Activated effector memory CD4-positive, alpha-beta T cell treated with Interleukin-2 at 50 U/mL for 16 hours (primary cell): ENCODE measurements around the gene ROBO1.
"Not testable (repeated sequence)": the region's sequence is repeated elsewhere in the genome, so short reads cannot be mapped to it uniquely, and the experiment has no call there.

Experiments
- DNase-seq: peaks from one replicate; pipeline ENCODE4 v3.0.0-alpha.2; 2020

Gene ROBO1

DNA sequence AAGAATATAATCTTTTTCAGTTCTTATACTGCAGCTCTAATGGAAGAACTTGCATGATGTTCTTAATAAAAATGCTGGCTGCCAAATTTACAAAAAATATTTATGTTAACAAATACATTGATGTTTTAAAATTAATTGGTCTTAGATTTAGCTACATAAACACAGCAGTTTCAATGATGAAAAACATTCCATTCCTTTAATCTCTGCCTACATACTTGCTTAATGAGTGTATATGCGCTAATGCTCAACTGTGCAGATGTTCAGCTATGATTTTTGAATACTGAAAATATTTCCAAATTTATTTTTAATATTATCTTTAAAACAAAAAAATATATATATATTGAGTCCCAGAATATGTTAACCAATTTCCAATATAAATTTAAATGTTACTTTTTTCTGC is 867.4 kb downstream of the ROBO1 start:
- no peak for DNase-seq

DNA sequence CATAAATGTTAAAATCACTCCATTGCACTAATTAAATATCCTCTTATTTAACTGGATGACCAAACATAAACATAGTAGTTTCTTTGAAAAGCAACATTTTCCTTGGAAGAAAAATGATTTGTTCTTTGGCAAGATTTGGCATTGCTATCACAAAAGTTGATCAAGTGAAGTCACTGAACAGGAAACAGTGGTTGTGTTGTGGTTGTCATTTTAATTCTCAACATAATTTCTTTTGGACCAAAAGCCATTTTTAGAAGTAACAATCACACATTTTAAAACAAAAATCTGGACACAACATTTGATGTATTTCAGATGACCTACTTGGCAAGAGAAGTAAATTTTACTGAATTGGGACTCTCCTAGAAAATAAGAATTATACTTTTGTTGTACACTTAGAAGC is 872.3 kb downstream of the ROBO1 start:
- DNase-seq = no peak

DNA sequence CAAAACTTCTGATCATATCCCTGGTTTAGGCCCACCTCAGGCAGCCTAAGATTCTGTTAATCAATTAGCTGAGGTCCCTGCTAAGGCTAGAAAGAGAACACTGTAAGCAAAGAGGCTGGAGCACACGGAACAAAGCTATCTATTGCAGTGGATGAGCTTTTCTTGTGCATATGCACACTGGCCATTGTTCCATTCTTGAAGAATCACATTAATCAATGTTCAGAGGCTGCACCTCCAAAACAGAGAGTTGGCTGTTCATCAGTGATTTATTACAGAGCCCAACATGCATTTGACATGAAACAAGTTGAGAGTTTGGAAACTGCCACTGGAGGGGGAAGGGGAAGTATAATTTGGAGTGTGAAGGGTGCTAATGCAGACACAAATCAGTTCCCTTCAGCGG is 873.0 kb downstream of the ROBO1 start:
- no peak for DNase-seq

DNA sequence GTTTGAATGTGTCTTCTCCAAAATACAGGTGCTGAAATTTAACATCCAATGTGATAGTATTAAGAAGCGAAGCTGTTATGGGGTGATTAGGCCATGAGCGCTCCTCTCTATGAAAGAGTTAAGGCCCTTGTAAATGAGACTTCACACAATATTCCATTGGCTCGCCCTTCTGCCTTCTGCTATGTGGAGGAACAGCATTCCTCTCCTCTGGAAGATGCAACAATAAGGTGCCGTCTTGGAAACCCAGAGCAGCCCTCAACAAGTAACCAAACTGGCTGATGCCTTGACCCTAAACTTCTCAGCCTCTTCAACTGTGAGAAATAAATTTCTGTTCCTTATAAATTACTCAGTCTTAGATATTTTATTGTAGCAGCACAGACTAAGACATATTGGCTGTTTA is 874.6 kb downstream of the ROBO1 start:
- no peak for DNase-seq

DNA sequence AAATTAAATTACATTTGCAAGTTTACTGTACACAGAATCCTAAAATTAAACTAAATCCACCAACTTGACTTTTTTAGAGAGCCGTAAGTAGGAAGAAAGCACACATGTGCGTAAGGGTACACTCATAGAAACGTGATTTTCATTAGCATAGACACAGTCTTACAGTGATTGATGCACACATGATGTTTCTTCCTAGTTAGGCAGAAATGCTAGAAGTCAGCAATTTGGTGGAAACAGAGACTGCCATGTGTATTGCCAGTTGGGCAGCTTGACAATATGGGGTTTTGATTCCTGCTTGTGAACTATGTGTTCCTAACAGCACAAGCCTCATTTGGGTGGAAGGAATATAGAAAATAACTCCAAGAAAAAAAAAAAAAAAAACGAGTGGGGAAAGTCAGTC is 878.5 kb downstream of the ROBO1 start:
- no peak for DNase-seq

DNA sequence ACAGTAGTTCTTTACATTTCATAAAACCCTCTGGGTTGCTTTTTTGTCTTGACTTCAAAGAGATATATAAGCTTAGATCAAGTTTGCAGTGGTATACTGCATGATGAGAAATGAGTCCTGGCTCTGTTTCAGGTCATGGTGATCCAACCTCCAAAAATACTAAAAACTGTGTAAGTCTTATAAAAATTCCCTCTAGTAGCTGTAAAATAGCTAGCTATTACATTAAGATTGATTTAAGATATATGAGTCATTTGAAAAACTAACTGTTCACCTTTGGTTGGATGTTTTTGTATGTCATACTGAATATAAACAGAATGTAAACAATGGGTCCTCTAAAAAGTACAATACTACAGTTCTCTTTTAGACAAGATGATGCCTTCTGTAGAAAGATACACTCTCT is 879.2 kb downstream of the ROBO1 start:
- DNase-seq = no peak

DNA sequence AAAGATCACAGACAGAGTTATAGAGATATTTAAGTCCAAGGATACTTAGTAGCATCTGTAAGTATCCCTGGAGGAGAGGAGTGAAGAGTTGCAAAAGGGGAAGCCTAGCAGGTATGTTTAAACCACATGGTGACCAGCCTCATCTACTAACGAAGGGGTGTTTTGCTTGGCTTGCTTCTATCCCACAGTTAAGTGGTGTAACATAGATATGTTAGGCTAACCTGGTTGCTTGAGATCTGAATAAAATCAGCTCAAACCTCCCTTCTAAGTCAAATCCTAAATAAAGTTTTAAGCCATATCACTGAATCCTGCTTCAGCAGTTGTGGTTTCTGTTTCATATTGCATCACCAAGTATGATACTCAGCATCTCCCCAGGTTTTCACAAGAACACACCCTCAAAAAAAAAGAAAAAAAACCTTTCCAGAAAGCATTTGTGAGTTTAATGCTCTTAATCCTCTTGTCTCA is 880.2 kb downstream of the ROBO1 start:
- DNase-seq = no peak

DNA sequence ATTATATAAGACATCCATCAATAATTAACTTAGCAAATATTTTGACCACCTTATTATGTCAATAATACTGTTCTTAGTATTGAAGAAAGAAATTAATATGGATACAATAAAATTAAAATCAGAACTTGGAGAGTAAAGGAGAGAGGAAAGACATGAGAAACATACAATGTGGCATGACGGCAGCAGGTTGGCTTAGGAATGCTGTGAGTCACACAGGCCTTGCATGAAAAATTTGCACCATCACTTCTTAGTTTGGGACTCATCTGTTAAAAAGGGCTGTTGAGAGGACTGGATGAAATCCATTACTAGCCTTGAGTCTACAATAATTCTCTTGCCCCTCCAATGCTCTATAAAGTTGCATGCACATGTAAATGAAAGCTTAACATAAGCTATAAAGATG is 880.8 kb downstream of the ROBO1 start:
- DNase-seq = no peak

DNA sequence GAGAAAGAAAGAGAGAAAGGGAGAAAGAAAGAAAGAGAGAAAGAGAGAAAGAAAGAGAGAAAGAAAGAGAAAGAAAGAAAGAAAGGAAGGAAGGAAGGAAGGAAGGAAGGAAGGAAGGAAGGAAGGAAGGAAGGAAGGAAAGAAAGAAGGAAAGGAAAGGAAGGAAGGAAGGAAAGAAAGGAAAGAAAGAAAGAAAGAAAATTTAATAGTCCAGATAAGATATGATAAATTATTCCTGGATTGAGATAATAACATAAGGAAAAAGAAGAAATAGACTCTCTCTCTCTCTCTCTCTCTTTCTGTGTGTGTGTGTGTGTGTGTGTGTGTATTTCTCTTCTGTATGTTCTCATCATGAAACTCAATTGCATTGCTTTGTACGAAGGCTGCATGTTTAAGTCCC is 883.2 kb downstream of the ROBO1 start:
- DNase-seq = not testable (repeated sequence)

DNA sequence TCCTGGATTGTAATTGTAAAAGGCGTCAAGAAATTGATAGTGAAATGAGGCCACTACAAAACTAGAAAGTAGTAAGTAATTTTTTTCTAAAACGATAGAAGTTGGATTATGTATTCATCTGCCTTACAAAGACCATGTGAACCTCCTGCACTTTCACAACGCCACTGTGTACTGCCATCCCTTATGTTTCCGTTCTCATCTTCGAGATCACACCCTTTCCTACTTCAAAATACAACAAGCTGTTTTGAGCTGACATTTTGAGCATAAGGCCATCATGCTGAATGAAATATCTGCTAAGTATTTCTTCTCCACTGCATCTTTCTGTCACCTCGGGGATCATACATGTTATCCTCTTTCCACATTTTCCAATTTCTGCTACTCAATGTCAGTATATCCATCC is 885.5 kb downstream of the ROBO1 start:
- DNase-seq = no peak

DNA sequence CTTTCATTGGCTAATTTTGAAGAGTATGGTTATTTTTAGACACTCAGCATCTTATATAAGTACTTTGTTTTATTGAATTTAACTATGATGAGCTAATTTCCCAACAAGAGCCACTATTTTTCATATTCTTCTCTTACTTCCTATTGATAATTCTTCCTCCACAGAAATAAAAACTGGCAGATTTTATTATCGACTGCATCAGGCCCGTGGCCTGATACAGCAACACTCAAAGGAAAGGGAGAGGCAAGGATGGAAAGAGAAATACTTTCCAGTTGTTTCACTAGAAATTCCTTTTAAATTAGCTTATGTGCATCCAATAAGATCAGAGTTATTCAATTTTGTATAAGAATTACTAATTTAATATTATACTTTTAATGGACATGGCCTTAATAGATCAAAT is 886.3 kb downstream of the ROBO1 start:
- DNase-seq = no peak

DNA sequence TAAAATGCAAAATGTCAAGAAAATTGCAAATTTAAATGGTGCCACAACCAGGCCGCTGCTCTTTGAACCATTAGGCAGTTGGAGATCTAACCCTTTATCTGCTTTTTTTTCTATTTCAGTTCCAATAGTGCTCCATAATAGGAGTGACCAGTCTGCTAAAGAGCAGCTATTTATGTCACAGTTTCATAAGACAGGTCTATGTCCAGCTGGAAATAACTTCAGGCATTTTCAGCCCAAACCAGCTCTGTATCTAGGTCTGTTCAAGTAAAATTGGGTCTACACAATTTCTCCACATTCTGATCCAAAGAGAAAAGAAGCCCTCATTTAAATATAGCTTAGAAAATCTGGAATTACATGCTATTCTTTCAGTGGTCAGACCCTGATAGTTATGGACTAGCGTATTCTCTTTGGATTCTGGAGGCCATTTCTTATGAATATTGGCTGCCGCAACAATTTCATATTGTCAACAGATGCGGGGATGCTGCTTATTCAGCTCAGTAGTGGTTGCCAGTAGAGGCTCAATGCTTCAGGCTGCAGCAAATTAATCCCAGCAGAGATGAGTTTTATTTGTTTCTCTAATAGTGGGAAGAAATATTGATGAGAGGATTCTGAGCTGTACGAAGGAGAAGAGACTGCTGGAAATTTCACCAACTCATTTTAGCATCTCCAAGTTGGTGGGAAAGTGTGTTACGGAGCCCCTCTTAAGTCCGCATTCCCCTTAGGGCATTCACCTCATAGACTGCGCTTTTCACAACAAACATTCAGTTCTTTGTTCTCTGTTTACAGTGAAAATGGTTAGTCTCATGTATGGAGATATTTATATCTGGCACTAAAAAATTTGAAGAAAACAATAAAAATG is 887.0 kb downstream of the ROBO1 start:
- DNase-seq = no peak

DNA sequence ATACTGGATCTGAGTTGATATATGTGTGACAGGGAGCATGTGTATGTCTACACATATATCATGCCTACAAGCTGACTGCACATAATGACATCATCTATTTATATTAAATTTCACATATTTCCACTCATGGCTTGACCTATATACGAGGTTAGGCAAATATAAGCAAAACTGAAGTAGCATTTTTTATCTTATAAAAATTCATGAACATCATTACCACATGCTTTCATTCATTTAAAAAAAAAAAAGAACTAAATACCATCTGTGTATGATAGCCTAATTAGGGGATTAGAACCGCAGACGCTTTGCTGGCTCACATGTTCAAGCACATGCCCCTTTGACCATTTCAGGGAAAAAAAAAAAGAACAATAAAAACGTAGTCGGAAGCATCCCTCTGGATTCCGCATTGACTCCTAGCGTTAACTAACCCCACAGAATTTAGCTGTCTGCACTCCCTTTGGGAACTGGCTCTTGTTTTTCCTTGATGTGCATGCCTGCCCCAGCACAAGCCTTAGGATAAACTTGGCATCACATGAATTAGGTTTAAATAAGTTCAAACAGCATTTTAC is 888.4 kb downstream of the ROBO1 start:
- DNase-seq = no peak

DNA sequence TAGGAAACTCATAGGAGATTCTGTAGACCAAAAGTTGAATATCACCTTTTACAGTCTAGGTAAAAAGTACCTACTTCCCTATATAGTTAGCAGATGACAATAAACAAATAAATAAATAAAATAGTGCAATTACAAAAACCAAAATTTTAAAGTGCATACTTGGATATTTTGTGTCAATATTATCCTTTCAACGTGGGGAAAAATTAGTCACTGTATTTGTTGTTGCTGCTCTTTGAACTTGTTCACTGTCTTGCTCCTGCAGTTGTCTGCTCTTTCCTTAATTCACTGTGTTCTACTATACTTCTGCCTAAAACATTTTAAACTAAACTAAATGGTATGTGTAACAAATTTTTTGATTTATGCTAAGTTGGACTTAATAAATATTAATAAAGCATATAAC is 889.0 kb downstream of the ROBO1 start:
- DNase-seq = no peak

DNA sequence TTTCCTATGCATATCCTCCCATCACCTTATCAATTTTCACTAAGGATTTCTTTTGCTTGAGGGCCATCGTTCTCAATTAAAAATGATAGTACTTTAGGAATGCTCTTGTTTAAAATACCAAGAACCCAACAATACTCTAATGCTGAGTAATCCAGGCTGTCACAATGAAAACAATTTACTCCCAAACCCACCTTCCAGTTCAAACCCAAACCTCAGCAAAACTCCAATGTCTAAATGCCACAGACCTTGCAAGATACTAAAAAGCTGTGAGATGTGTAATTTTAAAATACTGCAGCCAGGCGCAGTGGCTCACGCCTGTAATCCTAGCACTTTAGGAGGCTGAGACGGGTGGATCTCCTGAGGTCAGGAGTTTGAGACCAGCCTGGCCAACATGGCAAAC is 889.8 kb downstream of the ROBO1 start:
- no peak for DNase-seq

DNA sequence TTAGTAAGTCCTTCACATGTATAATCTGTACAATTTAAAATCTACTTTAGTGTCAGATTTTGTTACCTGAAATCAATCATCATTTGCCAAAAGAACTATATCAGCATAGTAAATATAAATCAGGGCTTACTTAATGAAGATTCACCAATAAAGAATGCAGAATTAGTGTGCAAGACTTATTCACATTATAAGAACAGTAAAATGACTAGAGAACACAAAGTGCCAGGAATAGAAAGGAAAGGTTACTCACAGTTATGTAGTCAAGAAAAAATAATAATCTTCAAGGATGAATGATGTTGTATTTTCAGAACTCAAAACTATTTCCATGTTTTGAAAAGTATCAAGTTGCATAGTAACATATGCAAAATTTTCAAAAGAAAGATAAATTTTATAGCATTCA is 891.9 kb downstream of the ROBO1 start:
- no peak for DNase-seq

DNA sequence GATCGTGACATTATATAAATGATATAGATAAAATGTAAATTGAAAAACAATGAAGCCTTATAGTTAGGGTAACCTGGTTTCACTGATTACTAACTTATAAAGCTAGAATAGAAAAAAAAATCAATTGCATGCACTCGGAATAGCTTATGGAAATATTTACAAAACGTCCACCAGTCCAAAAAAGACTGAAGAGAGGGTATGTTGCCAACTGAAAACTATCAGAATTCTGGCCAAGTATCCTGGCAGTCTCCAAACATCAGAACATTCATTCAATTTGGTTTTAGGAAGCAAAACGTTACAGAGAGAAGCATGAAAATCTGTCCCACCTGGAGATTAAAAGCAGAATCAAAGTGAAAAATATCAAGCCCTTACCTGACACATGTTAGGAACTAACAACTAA is 892.4 kb downstream of the ROBO1 start:
- no peak for DNase-seq

DNA sequence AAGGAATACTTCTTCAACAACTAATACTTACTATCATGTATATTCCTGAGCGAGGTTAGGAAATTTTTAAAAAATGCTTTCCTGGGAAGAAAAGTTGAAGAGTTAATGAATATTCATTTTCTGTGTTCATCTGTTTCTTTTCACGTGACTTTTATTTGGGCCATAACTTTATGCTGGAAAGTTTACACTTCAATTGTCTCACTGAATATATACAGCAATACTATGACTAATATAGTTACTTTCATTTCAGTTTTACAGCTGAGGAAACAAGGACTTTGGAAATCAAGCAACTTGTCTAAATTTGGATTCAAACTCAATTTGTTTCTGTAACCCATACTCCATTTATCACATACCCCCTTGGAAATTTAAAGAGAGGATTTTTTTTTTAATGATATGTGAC is 894.2 kb downstream of the ROBO1 start:
- DNase-seq = no peak

DNA sequence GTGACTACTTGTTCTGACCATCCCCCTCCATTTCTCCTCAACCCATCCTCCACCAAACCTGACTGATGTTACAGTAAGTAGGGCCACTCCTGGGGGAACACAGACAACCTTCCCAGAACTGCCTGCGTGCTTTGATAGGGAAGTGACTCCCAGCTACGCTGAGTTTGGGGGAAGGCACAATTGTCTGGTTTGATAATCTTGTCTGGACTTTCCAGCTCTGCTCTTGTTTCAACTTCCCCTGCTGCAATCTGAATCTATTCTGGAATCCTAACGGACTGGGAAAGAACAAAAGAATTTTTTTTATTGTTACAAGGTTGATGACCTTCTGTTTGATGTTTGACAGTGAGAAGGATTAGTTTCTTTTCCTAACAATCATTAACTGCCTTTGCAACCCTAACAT is 895.6 kb downstream of the ROBO1 start:
- DNase-seq = no peak

DNA sequence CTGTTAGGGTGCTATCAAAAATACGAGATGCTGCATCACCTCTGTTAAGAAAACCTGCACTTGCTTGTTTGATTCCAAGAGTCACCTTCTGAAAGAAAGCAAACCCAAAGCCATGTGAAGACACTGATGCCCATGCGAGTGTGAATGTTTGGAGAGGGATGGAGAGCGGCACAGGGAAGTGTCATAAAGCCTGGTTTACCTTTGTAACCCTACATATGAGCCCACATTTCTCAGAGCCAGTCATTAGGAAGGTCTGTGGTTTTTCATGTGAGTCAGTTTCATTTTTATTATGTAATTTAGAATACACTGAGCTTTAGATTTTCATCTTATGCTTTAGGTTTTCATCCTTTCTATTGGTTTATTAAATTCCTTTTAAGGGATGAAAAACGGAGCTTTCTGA is 896.8 kb downstream of the ROBO1 start:
- no peak for DNase-seq

DNA sequence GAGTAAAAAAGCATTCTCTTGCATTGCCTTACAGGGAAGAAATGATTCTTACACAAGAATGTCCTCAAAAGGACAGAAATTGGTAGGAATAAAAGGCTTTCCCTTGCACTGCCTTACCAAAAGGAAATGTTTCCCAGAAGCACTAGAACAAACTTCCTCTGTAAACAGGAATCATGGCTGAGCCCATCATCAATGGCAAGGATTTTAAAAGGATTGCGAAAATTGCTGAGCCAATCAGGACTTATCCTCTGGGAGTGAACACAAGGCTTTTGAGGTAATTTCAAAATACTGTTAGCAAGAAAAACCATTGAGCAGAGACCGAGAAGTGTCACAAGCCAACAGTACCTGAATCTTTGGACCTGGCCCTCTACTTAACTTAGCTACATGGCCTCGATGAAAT is 897.3 kb downstream of the ROBO1 start:
- no peak for DNase-seq

DNA sequence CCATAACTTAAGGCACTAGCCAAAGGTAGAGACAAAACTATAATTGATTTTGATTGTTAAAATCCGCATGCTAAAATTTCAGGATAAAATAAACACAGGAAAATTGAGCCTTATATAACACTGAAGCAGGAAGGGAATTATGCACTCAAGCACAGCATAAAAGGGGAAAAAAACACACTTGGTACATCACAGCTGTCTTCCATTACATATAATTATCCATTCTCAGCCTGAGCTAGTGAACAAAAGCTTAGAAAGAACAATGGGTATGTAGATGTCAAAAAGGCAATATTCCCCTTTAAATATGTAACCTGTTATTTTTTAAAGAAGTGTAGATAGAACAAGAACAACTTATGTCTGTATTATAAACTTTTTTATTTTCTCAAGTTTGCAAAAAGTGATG is 899.2 kb downstream of the ROBO1 start:
- no peak for DNase-seq

DNA sequence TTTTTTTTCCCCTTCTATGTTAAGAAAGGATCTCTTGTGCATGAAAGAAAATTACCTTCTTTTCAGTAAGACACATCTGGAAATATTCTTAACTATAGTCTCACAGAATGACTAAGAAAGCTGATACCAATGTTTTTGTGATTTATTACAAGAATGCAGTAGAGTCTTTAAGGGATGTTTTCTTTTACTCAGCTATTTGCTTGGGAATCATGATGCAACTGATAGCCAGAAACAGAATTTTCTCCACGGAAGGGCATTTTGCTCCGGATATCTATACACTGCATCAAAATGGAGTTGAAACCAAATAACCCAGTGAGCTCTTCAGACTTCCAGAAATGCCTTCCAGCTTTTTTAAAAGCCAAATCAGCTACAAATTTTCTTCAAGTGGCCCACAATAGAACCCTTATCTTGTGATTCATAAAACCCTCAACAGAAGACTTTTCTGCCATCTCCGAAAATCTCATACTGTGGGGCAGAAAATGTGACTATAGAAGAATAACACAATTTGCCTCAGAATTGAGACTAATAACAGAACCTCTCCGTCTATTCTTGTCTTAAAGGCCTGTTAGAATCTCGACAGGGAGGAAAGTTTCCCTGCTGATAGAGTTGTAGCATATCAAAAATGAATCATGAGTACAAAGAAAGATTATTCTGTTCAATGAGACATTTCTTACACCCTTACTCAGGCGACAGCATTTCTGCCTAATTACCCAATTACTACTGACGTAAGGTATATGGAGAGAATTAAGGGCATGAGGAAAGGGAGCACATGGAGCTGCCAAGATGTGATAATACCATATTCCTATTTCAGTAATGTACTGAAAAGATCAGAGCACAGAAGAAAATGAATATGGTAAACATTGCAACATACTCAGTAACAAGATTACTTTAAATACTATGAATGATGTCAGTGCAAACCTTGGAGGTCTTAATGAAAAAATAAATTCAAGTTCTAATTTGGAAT is 900.1 kb downstream of the ROBO1 start:
- DNase-seq = no peak
